ENCODE results near the gene PRR33. TPM values are rescaled to one million over a fixed set of nuclear protein-coding genes. Genes with fewer than 3 reads are reported as not detected.

The PRR33 gene
- total and polyA plus RNA-seq, 9 of the 15 experiments (the other 6 are each of a cell fraction or from before 2014, with no cell fraction given) = not detected

GRCh38 chr11:1935156-1936071 lies 43.7 kb upstream of the PRR33 start:
- in situ Hi-C loops (cut with MboI) (no loop called here), intact Hi-C loops (cut with micrococcal nuclease) (no loop called here)
- ATAC-seq (no peak), DNase-seq (ENCODE audit: extremely low read depth in 1 of 4, low spot score in 3 of 4) (no peak), FAIRE-seq (no peak)
- no peaks in the 10 kb centered on the region for H3K9me3 ChIP-seq (replicated peaks; ENCODE audit: control insufficient read depth, insufficient read depth, low read depth, low read length)
- no peak overlapping the region for H3K9ac ChIP-seq (ENCODE audit: insufficient read depth in 1 of 2, low read depth in 2 of 2, low read length in 2 of 2)
- peaks cover 28 to 79% of the 10 kb centered on the region in 2 experiments; a peak in 4 of 5 replicates for H3K27me3 ChIP-seq (ENCODE audit: control insufficient read depth in 2 of 2, insufficient read depth in 2 of 2, low read length in 2 of 2)
- under 1% methylated on average over 30 of the region's 33 CpGs for WGBS (ENCODE audit: insufficient coverage, low coverage, missing lambda C conversion rate)
- no peaks in the 10 kb centered on the region for H3K9me1 ChIP-seq (ENCODE audit: control insufficient read depth, insufficient read depth, low read length)
- H3K27ac ChIP-seq (ENCODE audit: extremely low read depth, low read depth, low read length) = no peak overlapping the region
- peaks cover 0 to 40% of the 10 kb centered on the region in 2 experiments; a peak in 2 of 5 replicates for H3K4me1 ChIP-seq (replicated peaks in 1 of 2; ENCODE audit: control insufficient read depth in 2 of 2, insufficient read depth in 2 of 2, low read length in 2 of 2)
- no TSS peak for BruUV-seq (replicated peaks)
- no peaks in the 10 kb centered on the region for H3K79me2 ChIP-seq (ENCODE audit: control insufficient read depth, insufficient read depth, low read length)
- H3K4me3 ChIP-seq = no peak overlapping the region
- H2AFZ ChIP-seq (ENCODE audit: low read depth, low read length) = no peak overlapping the region
- ChIA-PET POLR2A (interaction anchor here (0.6 to 1.0 kb wide), 3 partner anchors 8 to 26 kb away, joined by 3 read pairs; no protein-coding TSS in a partner anchor), CTCF (ENCODE audit: low intra/inter-chr PET ratio) (no interaction called here)
- H3K36me3 ChIP-seq (ENCODE audit: control insufficient read depth, insufficient read depth, low read length) = no peaks in the 10 kb centered on the region
- 0 out of 2 replicates have a peak, but pooled peaks cover 8% of the 10 kb centered on the region for H4K20me1 ChIP-seq (replicated peaks; ENCODE audit: control insufficient read depth, insufficient read depth, low read length)
- H3K4me2 ChIP-seq (ENCODE audit: insufficient read depth, low read length) = no peak overlapping the region
- no peak for TF ChIP-seq CAMTA2 (CRISPR knock-in tag; conservative IDR thresholded peaks at IDR 0.05)
- TF ChIP-seq MLLT1 (IDR thresholded peaks at IDR 0.05) = no peak
- TF ChIP-seq ZNF140 (CRISPR knock-in tag; IDR thresholded peaks at IDR 0.05) = no peak
- TF ChIP-seq HES1 (IDR thresholded peaks at IDR 0.05; ENCODE audit: low read depth) = no peak
- TF ChIP-seq SRSF7 (optimal IDR thresholded peaks at IDR 0.05; ENCODE audit: low read depth, low read length) = no peak
- no peak for TF ChIP-seq NUFIP1 (IDR thresholded peaks at IDR 0.05; ENCODE audit: partially characterized antibody)
- TF ChIP-seq ARHGAP35 (IDR thresholded peaks at IDR 0.05; ENCODE audit: partially characterized antibody) = no peak
- TF ChIP-seq NRF1 (conservative IDR thresholded peaks at IDR 0.05 in 1 of 2, IDR thresholded peaks at IDR 0.05 in 1 of 2) = no peak
- no peak for TF ChIP-seq RUNX1 (IDR thresholded peaks at IDR 0.05; ENCODE audit: low read depth)
- TF ChIP-seq POLR3G (IDR thresholded peaks at IDR 0.05; ENCODE audit: extremely low read depth, insufficient read length, insufficient replicate concordance) = no peak
- no peak for TF ChIP-seq TAF15 (IDR thresholded peaks at IDR 0.05; ENCODE audit: low read depth, low read length)
- TF ChIP-seq CTCFL (IDR thresholded peaks at IDR 0.05; ENCODE audit: borderline replicate concordance, insufficient read depth, low read depth, low read length, poor library complexity, severe bottlenecking) = no peak
- no peak for TF ChIP-seq CCNT2 (IDR thresholded peaks at IDR 0.05; ENCODE audit: borderline replicate concordance, extremely low read depth, insufficient read length, low read depth, low read length)
- TF ChIP-seq MEF2A (IDR thresholded peaks at IDR 0.05; ENCODE audit: control insufficient read depth, low read depth, low read length) = no peak
- no peak for TF ChIP-seq NFYB (IDR thresholded peaks at IDR 0.05; ENCODE audit: extremely low read depth, insufficient read length)

Data from K562 (cell line).